ENCODE measurements around the gene FAM81A. TPM values are rescaled to one million over a fixed set of nuclear protein-coding genes. Genes with fewer than 3 reads are reported as not detected.

Gene FAM81A
- total and polyA plus RNA-seq, 9 of the 15 experiments (the other 6 are each of a cell fraction or from before 2014, with no cell fraction given), result not detected

DNA sequence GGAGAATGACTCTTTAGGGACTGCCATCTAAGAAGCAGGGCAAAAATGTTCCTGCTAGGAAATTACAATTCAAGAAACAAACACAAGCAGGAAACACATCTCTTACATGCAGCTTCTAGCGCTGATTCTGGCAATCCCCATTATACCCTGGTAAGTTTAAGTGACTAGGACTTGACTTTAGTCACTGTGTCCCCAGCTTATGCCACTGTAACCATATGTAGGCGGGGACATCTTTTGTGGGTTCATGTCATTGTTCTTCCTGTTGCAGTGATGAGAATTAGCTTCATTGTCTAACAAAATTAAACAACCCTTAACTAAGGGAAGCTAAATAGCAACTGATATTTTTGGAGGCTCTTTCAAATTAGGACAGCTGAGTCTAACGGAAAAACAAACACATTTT is 17.9 kb upstream of the FAM81A start:
- no peaks in the 10 kb centered on the region for H3K9me3 ChIP-seq (replicated peaks; ENCODE audit: control insufficient read depth, insufficient read depth, low read depth, low read length)
- no peak overlapping the region for H3K27ac ChIP-seq (ENCODE audit: extremely low read depth, low read depth, low read length)
- FAIRE-seq, result no peak
- no peak overlapping the region for H3K4me3 ChIP-seq
- H3K9me1 ChIP-seq (ENCODE audit: control insufficient read depth, insufficient read depth, low read length), result no peaks in the 10 kb centered on the region
- ChIA-PET POLR2A (no interaction called here), CTCF (ENCODE audit: low intra/inter-chr PET ratio) (no interaction called here)
- TF ChIP-seq NFYB (IDR thresholded peaks at IDR 0.05; ENCODE audit: extremely low read depth, insufficient read length) (no peak), SMAD2 (IDR thresholded peaks at IDR 0.05; ENCODE audit: low read depth, low read length) (no peak), THRAP3 (IDR thresholded peaks at IDR 0.05; ENCODE audit: borderline replicate concordance) (no peak), NEUROD1 (IDR thresholded peaks at IDR 0.05; ENCODE audit: borderline replicate concordance, low read depth, low read length, partially characterized antibody) (no peak), ZNF277 (CRISPR knock-in tag; IDR thresholded peaks at IDR 0.05; ENCODE audit: borderline replicate concordance) (no peak), EZH2 (IDR thresholded peaks at IDR 0.05; ENCODE audit: borderline replicate concordance, low read depth, low read length) (no peak), PRMT5 (CRISPR knock-in tag; IDR thresholded peaks at IDR 0.05) (no peak), FOSL1 (tag; conservative IDR thresholded peaks at IDR 0.05) (no peak), ZNF76 (CRISPR knock-in tag; IDR thresholded peaks at IDR 0.05; ENCODE audit: borderline replicate concordance) (no peak), EP400 (IDR thresholded peaks at IDR 0.05) (no peak), MIER1 (IDR thresholded peaks at IDR 0.05; ENCODE audit: low read depth) (no peak), HLTF (IDR thresholded peaks at IDR 0.05) (no peak), CBX5 (IDR thresholded peaks at IDR 0.05; ENCODE audit: borderline replicate concordance, low read depth) (no peak), JUND (IDR thresholded peaks at IDR 0.05; ENCODE audit: borderline replicate concordance, low read depth, low read length) (no peak), JUND (tag; IDR thresholded peaks at IDR 0.05; ENCODE audit: borderline replicate concordance, low read depth, low read length) (no peak), THAP7 (CRISPR knock-in tag; IDR thresholded peaks at IDR 0.05) (no peak)
- no peaks in the 10 kb centered on the region for H3K36me3 ChIP-seq (ENCODE audit: control insufficient read depth, insufficient read depth, low read length)
- intact Hi-C loops (cut with micrococcal nuclease) (no loop called here), in situ Hi-C loops (cut with MboI) (no loop called here)
- H3K9ac ChIP-seq (ENCODE audit: insufficient read depth in 1 of 2, low read depth in 2 of 2, low read length in 2 of 2), result no peak overlapping the region
- no peaks in the 10 kb centered on the region for H4K20me1 ChIP-seq (replicated peaks; ENCODE audit: control insufficient read depth, insufficient read depth, low read length)
- DNase-seq (ENCODE audit: extremely low read depth in 1 of 4, low spot score in 3 of 4), result no peak
- no peak for ATAC-seq
- no peaks in the 10 kb centered on the region for H3K79me2 ChIP-seq (ENCODE audit: control insufficient read depth, insufficient read depth, low read length)
- no peak overlapping the region for H3K4me2 ChIP-seq (ENCODE audit: insufficient read depth, low read length)
- no TSS peak for BruUV-seq (replicated peaks)
- no peak overlapping the region for H2AFZ ChIP-seq (ENCODE audit: low read depth, low read length)
- WGBS (ENCODE audit: insufficient coverage, low coverage, missing lambda C conversion rate), result 2% methylated on average over 3 of the region's 3 CpGs
- H3K4me1 ChIP-seq (replicated peaks in 1 of 2; ENCODE audit: control insufficient read depth in 2 of 2, insufficient read depth in 2 of 2, low read length in 2 of 2), result no peaks in the 10 kb centered on the region
- peaks cover 0 to 6% of the 10 kb centered on the region in 2 experiments; a peak in 2 of 5 replicates for H3K27me3 ChIP-seq (ENCODE audit: control insufficient read depth in 2 of 2, insufficient read depth in 2 of 2, low read length in 2 of 2)

Data from K562 (cell line).